ENCODE data around the gene SMR3B.

- TF ChIP-seq PPARA (CRISPR knock-in tag; IDR thresholded peaks at IDR 0.05; ENCODE audit: borderline replicate concordance), result no peak
- no peak for TF ChIP-seq SNAI2 (CRISPR knock-in tag; IDR thresholded peaks at IDR 0.05)
- no peak for TF ChIP-seq TSHZ2 (CRISPR knock-in tag; IDR thresholded peaks at IDR 0.05)
- TF ChIP-seq BACH2 (CRISPR knock-in tag; IDR thresholded peaks at IDR 0.05; ENCODE audit: borderline replicate concordance), result no peak
- TF ChIP-seq ZNF565 (CRISPR knock-in tag; conservative IDR thresholded peaks at IDR 0.05; ENCODE audit: low read depth), result no peak
- no peak for TF ChIP-seq PATZ1 (CRISPR knock-in tag; IDR thresholded peaks at IDR 0.05; ENCODE audit: borderline replicate concordance)
Measured at GRCh38 chr4:70372760-70373159, 10.2 kb upstream of the SMR3B start.
